Stomach (tissue), 4 donors: ENCODE measurements around the gene TTLL8.

Source experiments
- CTCF ChIP-seq, 7 experiments: fragments of 450-650 bp in 4 of 7; fragments of 200-600 bp in 3 of 7; sonication (generic) in 3 of 7; IDR thresholded peaks; one replicate each; pipeline ENCODE4 v1.5.1; 2016 to 2019; ENCODE audit warnings: antibody characterized with exemption in 7 of 7, control low read depth in 2 of 7, mild to moderate bottlenecking in 1 of 7
- POLR2A ChIP-seq, 4 donors: fragments of 450-650 bp; IDR thresholded peaks; one replicate each; pipeline ENCODE4 v1.6.1; 2016; ENCODE audit warnings: antibody characterized with exemption in 4 of 4, control low read depth in 2 of 4, mild to moderate bottlenecking in 1 of 4, moderate library complexity in 1 of 4

- TF ChIP-seq CTCF (IDR thresholded peaks at IDR 0.05) (no peak), POLR2A (IDR thresholded peaks at IDR 0.05) (no peak)
These were observed 24.9 kb upstream of the TTLL8 start for GRCh38 chr22:50082961-50083461.
